ENCODE results near the gene TELO2. TPM values are rescaled to one million over a fixed set of nuclear protein-coding genes. Genes with fewer than 3 reads are reported as not detected.

Gene TELO2
- total RNA-seq, 4 donors from 2014 or later, result 37.1 to 84.6 (median 45.3) TPM

DNA sequence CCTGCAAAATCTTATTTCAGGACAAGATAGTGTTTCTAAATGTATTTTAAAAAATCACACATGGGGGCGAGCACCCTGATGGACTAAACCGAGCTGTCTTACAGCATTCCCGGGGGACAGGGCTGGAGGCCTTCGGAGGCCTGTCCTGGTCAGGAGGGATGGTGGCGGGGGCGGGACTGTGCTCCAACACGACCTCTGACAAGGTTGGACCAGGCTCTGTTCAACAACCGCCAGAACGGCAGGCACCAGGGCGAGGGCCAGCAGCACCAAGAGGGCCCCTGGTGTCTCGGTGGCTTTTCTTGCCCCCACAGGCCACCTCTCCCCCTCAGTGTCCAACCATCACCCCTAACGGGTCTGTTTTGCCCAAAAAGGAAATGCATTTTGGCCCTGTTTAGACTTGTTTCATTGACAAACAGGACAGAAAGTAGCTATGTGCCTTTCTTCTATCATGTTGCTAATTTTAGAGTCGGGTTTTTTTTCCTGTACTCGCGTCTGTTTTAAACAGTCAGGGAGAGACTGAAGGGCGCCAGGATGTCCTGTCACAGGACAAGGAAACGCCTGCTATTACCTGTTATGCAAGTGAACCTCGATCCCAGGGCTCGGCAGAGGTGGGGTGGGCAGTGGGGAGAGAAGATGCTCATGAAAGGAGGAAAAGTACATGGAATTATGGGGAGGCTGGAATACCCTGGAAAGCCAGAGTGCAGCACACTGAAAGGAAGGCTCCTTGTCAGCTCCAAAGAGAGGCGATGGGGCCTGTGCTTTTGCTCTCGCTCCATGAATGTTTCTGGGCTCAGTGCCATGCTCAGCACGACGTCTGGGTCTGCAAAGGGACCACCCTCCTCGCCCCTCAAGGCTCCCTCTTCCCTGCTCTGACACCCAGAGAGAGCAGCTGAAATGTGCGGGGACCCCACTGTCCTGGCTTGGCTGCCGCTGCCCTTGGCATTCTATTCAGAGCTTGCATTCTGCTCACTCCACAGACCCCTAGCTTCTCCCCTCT lies 52.2 kb downstream of the TELO2 start:
- TF ChIP-seq POLR2A (IDR thresholded peaks at IDR 0.05), result no peak
- TF ChIP-seq, protein P1, sequence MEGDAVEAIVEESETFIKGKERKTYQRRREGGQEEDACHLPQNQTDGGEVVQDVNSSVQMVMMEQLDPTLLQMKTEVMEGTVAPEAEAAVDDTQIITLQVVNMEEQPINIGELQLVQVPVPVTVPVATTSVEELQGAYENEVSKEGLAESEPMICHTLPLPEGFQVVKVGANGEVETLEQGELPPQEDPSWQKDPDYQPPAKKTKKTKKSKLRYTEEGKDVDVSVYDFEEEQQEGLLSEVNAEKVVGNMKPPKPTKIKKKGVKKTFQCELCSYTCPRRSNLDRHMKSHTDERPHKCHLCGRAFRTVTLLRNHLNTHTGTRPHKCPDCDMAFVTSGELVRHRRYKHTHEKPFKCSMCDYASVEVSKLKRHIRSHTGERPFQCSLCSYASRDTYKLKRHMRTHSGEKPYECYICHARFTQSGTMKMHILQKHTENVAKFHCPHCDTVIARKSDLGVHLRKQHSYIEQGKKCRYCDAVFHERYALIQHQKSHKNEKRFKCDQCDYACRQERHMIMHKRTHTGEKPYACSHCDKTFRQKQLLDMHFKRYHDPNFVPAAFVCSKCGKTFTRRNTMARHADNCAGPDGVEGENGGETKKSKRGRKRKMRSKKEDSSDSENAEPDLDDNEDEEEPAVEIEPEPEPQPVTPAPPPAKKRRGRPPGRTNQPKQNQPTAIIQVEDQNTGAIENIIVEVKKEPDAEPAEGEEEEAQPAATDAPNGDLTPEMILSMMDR (IDR thresholded peaks at IDR 0.05), result no peak
- TF ChIP-seq EP300 (IDR thresholded peaks at IDR 0.05), result no peak
- peaks cover 0 to 80% (median 18%) of the 10 kb centered on the region in 4 donors for H3K4me1 ChIP-seq
- H3K27me3 ChIP-seq, result no peaks in the 10 kb centered on the region
- no peak overlapping the region for H3K4me3 ChIP-seq
- H3K9me3 ChIP-seq, result no peaks in the 10 kb centered on the region
- no peak for DNase-seq (ENCODE audit: low spot score in 2 of 2)
- 65 to 68% methylated on average over 26 of the region's 26 CpGs for WGBS, 2 donors
- peaks cover 0 to 31% (median 0%) of the 10 kb centered on the region in 3 donors for H3K36me3 ChIP-seq
- H3K27ac ChIP-seq, result peak overlapping the region in 3 of 4 donors; percentile 50 to 60 (median 53)

GRCh38 chr16:1546430-1546829 lies 53.3 kb downstream of the TELO2 start:
- Histone ChIP-seq H3K9me3 (no peaks in the 10 kb centered on the region), H3K4me1 (peaks cover 0 to 91% (median 19%) of the 10 kb centered on the region in 4 donors), H3K27ac (no peak overlapping the region), H3K4me3 (no peak overlapping the region), H3K36me3 (peaks cover 0 to 31% (median 0%) of the 10 kb centered on the region in 3 donors), H3K27me3 (no peaks in the 10 kb centered on the region)
- DNase-seq (ENCODE audit: low spot score in 2 of 2), result no peak
- TF ChIP-seq, protein P1 (IDR thresholded peaks at IDR 0.05), result no peak
- TF ChIP-seq POLR2A (IDR thresholded peaks at IDR 0.05), result no peak
- no peak for TF ChIP-seq EP300 (IDR thresholded peaks at IDR 0.05)
- WGBS, 2 donors, result 87 to 90% methylated on average over 10 to 16 of the region's 16 CpGs

DNA sequence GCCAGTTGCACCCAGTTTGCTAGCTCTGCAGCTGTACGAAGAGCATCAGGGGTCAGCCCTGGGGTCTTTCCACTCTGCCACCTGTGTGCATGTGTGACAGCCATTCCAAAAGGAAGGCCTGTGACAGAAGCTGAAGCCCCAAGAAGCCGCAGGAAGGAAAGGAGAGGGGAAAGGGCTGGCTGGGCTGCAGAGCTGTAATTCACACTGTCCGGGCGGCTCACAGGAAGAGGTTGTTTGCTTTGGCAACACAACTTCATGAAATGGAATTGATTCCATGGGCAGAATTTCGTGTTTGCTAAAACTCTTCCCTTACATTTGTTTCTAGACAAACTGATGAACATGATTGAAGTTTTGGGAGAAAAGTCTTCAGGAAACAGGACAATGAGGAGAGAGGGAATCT lies 55.1 kb downstream of the TELO2 start:
- Histone ChIP-seq H3K27ac (no peak overlapping the region), H3K27me3 (no peaks in the 10 kb centered on the region), H3K4me1 (peaks cover 0 to 74% (median 17%) of the 10 kb centered on the region in 4 donors), H3K36me3 (peaks cover 0 to 24% (median 0%) of the 10 kb centered on the region in 3 donors), H3K4me3 (no peak overlapping the region), H3K9me3 (no peaks in the 10 kb centered on the region)
- 34 to 60% methylated on average over 5 of the region's 5 CpGs for WGBS, 2 donors
- DNase-seq (ENCODE audit: low spot score in 2 of 2), result no peak
- TF ChIP-seq, protein P1 (IDR thresholded peaks at IDR 0.05), result no peak
- TF ChIP-seq POLR2A (IDR thresholded peaks at IDR 0.05), result no peak
- no peak for TF ChIP-seq EP300 (IDR thresholded peaks at IDR 0.05)

- H3K36me3 ChIP-seq, result peaks cover 0 to 28% (median 0%) of the 10 kb centered on the region in 3 donors
- H3K4me3 ChIP-seq, result no peak overlapping the region
- DNase-seq (ENCODE audit: low spot score in 2 of 2), result no peak
- peaks cover 0 to 69% (median 16%) of the 10 kb centered on the region in 4 donors for H3K4me1 ChIP-seq
- H3K9me3 ChIP-seq, result no peaks in the 10 kb centered on the region
- no peak for TF ChIP-seq EP300 (IDR thresholded peaks at IDR 0.05)
- TF ChIP-seq POLR2A (IDR thresholded peaks at IDR 0.05), result no peak
- TF ChIP-seq, protein P1 (IDR thresholded peaks at IDR 0.05), result no peak
- no peak overlapping the region for H3K27ac ChIP-seq
- WGBS, 2 donors, result 84 to 85% methylated on average over 23 of the region's 23 CpGs
- no peaks in the 10 kb centered on the region for H3K27me3 ChIP-seq
Measured at GRCh38 chr16:1548727-1549126, 55.6 kb downstream of the TELO2 start.

DNA sequence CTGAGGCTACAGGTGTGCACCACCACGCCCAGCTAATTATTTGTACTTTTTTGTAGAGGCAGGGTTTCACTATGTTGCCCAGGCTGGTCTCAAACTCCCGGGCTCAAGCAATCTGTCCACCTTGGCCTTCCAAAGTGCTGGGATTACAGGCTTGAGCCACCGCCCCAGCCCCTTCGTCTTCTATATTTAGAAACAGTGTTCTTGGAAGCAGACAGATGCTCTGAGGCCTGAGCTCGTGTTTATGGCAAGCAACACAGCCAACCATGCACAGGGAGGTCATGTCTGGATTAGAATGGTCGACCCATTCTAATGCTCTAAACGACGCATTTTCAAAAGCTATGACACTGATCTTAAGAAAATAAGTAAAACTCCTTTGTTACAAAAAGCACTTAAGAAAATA lies 56.9 kb downstream of the TELO2 start:
- Histone ChIP-seq H3K27me3 (no peaks in the 10 kb centered on the region), H3K27ac (no peak overlapping the region), H3K4me3 (no peak overlapping the region), H3K4me1 (peaks cover 0 to 61% (median 15%) of the 10 kb centered on the region in 4 donors), H3K9me3 (no peaks in the 10 kb centered on the region), H3K36me3 (peaks cover 0 to 41% (median 0%) of the 10 kb centered on the region in 3 donors)
- no peak for DNase-seq (ENCODE audit: low spot score in 2 of 2)
- TF ChIP-seq EP300 (IDR thresholded peaks at IDR 0.05) (no peak), POLR2A (IDR thresholded peaks at IDR 0.05) (no peak)
- TF ChIP-seq, protein P1 (IDR thresholded peaks at IDR 0.05), result no peak
- WGBS, 2 donors, result 75 to 80% methylated on average over 8 of the region's 8 CpGs
